Uterus (tissue), 2 donors: ENCODE measurements around the gene IRS2.

ENCODE experiments used
- POLR2A ChIP-seq, 2 donors: fragments of 450-650 bp; IDR thresholded peaks; one replicate each; pipeline ENCODE4 v1.6.1; 2016; ENCODE audit warnings: antibody characterized with exemption in 2 of 2, mild to moderate bottlenecking in 1 of 2, moderate library complexity in 1 of 2
- TF ChIP-seq, protein P1 (sequence below), 4 experiments: fragments of 200-600 bp in 2 of 4; fragments of 450-650 bp in 2 of 4; sonication (generic) in 2 of 4; IDR thresholded peaks; one replicate each; pipeline ENCODE4 v1.5.1; 2016 to 2019; ENCODE audit warnings: antibody characterized with exemption in 4 of 4, mild to moderate bottlenecking in 2 of 4, moderate library complexity in 1 of 4

DNA sequence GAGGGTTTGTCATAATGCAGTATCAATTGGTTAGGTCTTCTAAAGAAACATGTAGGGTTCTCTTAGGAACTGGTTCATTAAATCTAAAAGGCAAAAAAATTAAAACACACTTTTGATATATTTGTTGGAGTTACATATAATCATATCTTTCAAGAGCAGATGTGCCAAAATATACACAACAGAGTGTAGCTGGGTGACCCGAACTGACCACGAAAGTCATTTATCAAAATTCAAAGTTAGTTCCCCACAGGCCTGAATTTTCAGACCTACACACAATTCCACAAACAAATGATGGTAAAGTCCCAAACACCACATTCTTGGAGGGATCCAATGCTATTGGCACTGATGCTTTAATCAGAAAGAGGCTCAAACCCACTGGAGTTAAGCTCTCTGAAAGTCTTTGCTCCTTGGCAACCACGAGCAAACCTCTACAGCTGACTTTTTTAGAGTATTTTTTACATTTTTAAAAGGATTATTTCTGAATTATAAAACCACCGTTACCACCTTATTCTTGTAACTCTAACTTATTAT, 50.9 kb downstream of the IRS2 start:
- TF ChIP-seq, protein P1, sequence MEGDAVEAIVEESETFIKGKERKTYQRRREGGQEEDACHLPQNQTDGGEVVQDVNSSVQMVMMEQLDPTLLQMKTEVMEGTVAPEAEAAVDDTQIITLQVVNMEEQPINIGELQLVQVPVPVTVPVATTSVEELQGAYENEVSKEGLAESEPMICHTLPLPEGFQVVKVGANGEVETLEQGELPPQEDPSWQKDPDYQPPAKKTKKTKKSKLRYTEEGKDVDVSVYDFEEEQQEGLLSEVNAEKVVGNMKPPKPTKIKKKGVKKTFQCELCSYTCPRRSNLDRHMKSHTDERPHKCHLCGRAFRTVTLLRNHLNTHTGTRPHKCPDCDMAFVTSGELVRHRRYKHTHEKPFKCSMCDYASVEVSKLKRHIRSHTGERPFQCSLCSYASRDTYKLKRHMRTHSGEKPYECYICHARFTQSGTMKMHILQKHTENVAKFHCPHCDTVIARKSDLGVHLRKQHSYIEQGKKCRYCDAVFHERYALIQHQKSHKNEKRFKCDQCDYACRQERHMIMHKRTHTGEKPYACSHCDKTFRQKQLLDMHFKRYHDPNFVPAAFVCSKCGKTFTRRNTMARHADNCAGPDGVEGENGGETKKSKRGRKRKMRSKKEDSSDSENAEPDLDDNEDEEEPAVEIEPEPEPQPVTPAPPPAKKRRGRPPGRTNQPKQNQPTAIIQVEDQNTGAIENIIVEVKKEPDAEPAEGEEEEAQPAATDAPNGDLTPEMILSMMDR (IDR thresholded peaks at IDR 0.05), result no peak
- no peak for TF ChIP-seq POLR2A (IDR thresholded peaks at IDR 0.05)
